Astrocyte of the spinal cord (primary cell): Measurements from ENCODE around the gene CEP70.
"Not testable (repeated sequence)": the region's sequence is repeated elsewhere in the genome, so short reads cannot be mapped to it uniquely, and the experiment has no call there.

Experiments used
- DNase-seq: peaks from one replicate; pipeline ENCODE4 v3.0.0; 2011; ENCODE audit warnings: low read depth, low spot score
- H3K4me3 ChIP-seq: 2 replicates; pipeline ENCODE4 v1.5.1; 2011; ENCODE audit warnings: low read depth, mild to moderate bottlenecking, low read length, moderate library complexity
- CTCF ChIP-seq: IDR thresholded peaks from 2 replicates; pipeline ENCODE4 v1.5.1; 2012; ENCODE audit warnings: low read depth, mild to moderate bottlenecking, low read length, inconsistent platforms
- in situ Hi-C: cut with HindIII; loops from 2 replicates; pipeline ENCODE4 v1.10.0; 2017; ENCODE audit warnings: low sequenced_read_pairs

CEP70 gene

DNA sequence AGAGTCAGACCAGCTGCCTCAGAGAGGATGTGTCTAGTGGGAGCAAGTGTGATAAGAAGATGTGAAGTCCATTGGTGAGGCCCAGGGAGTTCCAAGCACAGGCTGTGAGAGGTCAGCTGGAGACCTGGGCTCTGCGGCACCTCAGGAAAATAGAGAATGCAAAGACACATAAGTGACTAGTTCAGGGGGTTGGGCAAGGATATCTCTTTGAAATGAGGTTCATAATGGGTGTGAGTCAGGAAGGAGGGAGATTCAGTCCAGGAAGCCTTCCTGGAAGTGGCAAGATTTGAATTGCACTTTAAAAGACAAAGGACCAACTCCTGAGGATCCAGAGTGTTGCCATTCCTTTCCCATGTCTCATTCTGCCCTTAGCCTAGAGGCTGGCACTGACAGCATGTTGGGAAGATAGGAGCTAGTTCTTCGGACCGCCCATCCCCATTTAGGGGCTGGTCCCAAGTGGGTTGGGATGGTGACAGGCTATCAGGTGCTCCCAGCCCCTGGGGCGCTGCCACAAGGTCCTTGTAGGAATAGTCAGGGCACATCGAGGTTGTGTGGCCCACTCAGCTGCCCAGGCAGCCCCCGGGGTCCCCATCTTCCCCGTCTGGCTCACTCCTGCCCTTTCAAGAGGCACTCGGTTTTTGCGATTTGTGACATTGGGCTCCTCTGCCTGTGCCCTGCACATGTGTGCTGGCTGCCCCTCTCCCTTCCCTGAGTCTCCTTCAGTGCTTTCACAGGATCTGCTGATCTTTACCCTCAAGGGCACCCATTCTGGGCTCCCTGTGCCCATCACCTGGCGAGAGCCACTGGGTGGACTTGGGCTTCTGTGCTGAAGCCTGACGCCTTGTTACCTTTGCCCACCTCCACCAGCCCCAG, 136.0 kb downstream of the CEP70 start:
- H3K4me3 ChIP-seq: no peak overlapping the region
- no peak for TF ChIP-seq CTCF
- in situ Hi-C loops: no loop called here
- no peak for DNase-seq

GRCh38 chr3:138456961-138457862, 136.8 kb downstream of the CEP70 start:
- in situ Hi-C loops: no loop called here
- H3K4me3 ChIP-seq: no peak overlapping the region
- DNase-seq: no peak
- no peak for TF ChIP-seq CTCF

GRCh38 chr3:138455801-138456716, 138.0 kb downstream of the CEP70 start:
- no peak overlapping the region for H3K4me3 ChIP-seq
- in situ Hi-C loops: no loop called here
- no peak for DNase-seq
- no peak for TF ChIP-seq CTCF

DNA sequence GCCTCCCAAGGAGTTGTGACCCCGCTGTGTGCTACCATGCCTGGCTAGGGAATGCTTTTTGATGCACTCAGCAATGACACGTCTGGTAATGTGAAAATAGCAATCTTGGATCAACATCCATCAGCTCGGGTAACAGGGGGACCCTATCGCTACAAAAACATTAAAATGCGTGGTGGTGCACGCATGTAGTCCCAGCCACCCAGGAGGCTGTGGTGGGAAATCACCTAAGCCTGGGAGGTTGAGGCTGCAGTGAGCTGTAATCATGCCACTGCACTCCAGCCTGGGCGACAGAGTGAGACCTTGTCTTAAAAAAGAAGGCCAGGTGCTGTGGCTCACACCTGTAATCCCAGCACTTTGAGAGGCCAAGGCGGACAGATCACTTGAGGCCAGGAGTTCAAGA, 140.1 kb downstream of the CEP70 start:
- in situ Hi-C loops, DNase-seq: not testable (repeated sequence)

DNA sequence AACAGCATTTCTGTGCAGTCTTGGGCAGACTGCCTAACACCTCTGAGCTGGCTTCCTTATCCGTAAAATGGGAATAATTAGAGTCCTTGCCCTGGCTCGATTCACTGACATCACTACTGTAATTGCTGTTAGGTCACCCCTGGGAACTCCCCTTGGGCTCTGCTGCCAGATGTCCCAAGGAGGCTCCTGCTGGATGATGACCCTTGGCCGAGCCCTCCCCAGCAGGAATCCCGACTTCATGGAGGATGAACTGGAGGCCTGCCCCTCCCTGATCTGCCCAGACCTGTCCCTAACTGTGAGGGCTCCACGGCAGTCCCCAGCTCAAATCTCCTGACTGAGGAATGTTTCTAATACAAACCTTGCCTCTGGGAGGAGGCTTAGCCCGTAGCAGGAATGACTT, 141.6 kb downstream of the CEP70 start:
- no peak overlapping the region for H3K4me3 ChIP-seq
- in situ Hi-C loops: no loop called here
- no peak for TF ChIP-seq CTCF
- no peak for DNase-seq

More for the DNA sequence above, 140.1 kb downstream of the CEP70 start:
- H3K4me3 ChIP-seq: not testable (repeated sequence)

GRCh38 chr3:138451595-138452162, 142.4 kb downstream of the CEP70 start:
- in situ Hi-C loops: no loop called here
- no peak overlapping the region for H3K4me3 ChIP-seq
- DNase-seq: no peak
- no peak for TF ChIP-seq CTCF
